Renal cortex interstitium (tissue), 11 donors: Measurements from ENCODE around the gene CFAP70. TPM values are rescaled to one million over a fixed set of nuclear protein-coding genes. Genes with fewer than 3 reads are reported as not detected.
"Not testable (repeated sequence)": the region's sequence is repeated elsewhere in the genome, so short reads cannot be mapped to it uniquely, and the experiment has no call there.

Experiments
- DNase-seq, 11 donors: peaks; one replicate each; pipeline ENCODE4 v3.0.0-alpha.2; 2013; ENCODE audit warnings: low read depth in 9 of 11, low spot score in 4 of 11; ENCODE audit errors: extremely low read depth in 1 of 11
- polyA plus RNA-seq, 3 donors: library from polyadenylated mRNA; unstranded; fragments of 120-200 nt; gene quantifications; one replicate each; pipeline ENCODE4 v1.2.1, GENCODE V29; 2013; ENCODE audit not compliant: insufficient read length in 3 of 3

Gene CFAP70
- polyA plus RNA-seq, 3 donors = 11.9 to 22.8 (median 16.7) TPM

GRCh38 chr10:73262880-73263555, 95.6 kb downstream of the CFAP70 start:
- DNase-seq = no peak

GRCh38 chr10:73262105-73262730, 96.4 kb downstream of the CFAP70 start:
- DNase-seq = no peak

- no peak for DNase-seq
Measured at GRCh38 chr10:73261362-73261995, 97.2 kb downstream of the CFAP70 start.

- DNase-seq = not testable (repeated sequence)
Measured at GRCh38 chr10:73258612-73259011, 100.1 kb downstream of the CFAP70 start.

GRCh38 chr10:73253225-73253555, 105.5 kb downstream of the CFAP70 start:
- DNase-seq = no peak

GRCh38 chr10:73252445-73253224, 106.0 kb downstream of the CFAP70 start, which contains the start of gene MRPS16:
TSS of gene MRPS16 (minus strand) at chr10:73252644. CDS start at chr10:73252482, 162 bp downstream.
- peak; percentile 88 to 97 (median 93) for DNase-seq

- DNase-seq = peak in 1 of 11 donors; percentile 33
Measured at GRCh38 chr10:73251683-73252444, 106.8 kb downstream of the CFAP70 start.

GRCh38 chr10:73248259-73248724, 110.4 kb downstream of the CFAP70 start:
- no peak for DNase-seq

- DNase-seq = no peak
Measured at GRCh38 chr10:73247509-73248258, 111.0 kb downstream of the CFAP70 start.

GRCh38 chr10:73246646-73247508, 111.8 kb downstream of the CFAP70 start, which contains the start of gene DNAJC9:
TSS of gene DNAJC9 (minus strand) at chr10:73247255. CDS start at chr10:73247189, 66 bp downstream.
- peak; percentile 85 to 94 (median 91) for DNase-seq

- DNase-seq = no peak
Measured at GRCh38 chr10:73246322-73246645, 112.4 kb downstream of the CFAP70 start.

- no peak for DNase-seq
Measured at GRCh38 chr10:73244866-73245477, 113.7 kb downstream of the CFAP70 start.

- DNase-seq = no peak
Measured at GRCh38 chr10:73239908-73240307, 118.8 kb downstream of the CFAP70 start.

- DNase-seq = no peak
Measured at GRCh38 chr10:73238990-73239566, 119.6 kb downstream of the CFAP70 start.

GRCh38 chr10:73234695-73235094, 124.0 kb downstream of the CFAP70 start:
- DNase-seq = no peak

GRCh38 chr10:73233883-73234282, 124.8 kb downstream of the CFAP70 start:
- DNase-seq = no peak
